ENCODE results near the gene NR2F2. TPM values are rescaled to one million over a fixed set of nuclear protein-coding genes. Genes with fewer than 3 reads are reported as not detected.
"Not testable (repeated sequence)": the region's sequence is repeated elsewhere in the genome, so short reads cannot be mapped to it uniquely, and the experiment has no call there.

The NR2F2 gene
- polyA plus RNA-seq, 1 experiment = 63.1 TPM

DNA sequence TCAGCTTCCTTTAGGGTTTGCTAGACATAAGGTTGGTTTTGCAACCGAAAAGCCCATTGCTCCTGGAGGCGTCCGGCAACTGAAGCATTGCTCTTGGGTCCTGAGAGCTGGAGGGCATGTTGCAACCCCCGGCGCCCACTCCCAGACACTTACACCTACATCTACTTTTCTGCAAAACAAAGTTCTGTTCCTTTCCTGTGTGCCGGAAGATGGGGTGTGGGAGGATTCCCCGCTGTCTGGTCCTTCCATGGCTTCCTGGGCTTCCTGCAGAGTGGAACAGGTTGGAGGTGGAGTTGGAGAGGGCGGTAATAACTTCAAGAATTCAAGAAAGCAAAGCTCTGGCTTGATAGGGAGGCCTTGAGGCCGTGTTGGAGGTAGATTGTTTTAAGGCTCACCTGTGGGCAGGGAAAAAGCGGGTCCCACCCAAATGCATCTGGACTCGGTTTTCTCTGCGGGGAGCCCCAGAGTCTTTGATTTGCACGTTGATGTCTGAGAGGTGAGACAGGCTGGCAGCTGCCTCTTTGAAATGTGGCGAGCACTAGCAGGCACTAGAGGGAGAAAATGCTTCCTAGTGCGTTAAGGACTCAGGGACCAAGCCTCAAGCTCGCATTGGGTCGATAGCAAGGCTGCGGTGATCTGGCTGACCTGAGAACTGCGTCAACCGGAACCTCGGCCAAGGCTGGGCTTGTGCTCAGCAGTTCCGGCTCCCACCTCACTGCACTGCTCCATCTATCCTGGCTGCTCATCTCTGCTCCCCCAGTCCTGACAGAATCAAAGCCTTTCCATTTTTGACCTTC, 39.5 kb downstream of the NR2F2 start:
- TF ChIP-seq, protein P1, sequence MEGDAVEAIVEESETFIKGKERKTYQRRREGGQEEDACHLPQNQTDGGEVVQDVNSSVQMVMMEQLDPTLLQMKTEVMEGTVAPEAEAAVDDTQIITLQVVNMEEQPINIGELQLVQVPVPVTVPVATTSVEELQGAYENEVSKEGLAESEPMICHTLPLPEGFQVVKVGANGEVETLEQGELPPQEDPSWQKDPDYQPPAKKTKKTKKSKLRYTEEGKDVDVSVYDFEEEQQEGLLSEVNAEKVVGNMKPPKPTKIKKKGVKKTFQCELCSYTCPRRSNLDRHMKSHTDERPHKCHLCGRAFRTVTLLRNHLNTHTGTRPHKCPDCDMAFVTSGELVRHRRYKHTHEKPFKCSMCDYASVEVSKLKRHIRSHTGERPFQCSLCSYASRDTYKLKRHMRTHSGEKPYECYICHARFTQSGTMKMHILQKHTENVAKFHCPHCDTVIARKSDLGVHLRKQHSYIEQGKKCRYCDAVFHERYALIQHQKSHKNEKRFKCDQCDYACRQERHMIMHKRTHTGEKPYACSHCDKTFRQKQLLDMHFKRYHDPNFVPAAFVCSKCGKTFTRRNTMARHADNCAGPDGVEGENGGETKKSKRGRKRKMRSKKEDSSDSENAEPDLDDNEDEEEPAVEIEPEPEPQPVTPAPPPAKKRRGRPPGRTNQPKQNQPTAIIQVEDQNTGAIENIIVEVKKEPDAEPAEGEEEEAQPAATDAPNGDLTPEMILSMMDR (IDR thresholded peaks at IDR 0.05; ENCODE audit: low read depth, low read length) = no peak
- H3K27ac ChIP-seq (ENCODE audit: low read depth, low read length) = no peak overlapping the region
- peaks cover 26% of the 10 kb centered on the region for H3K27me3 ChIP-seq (ENCODE audit: control insufficient read depth, insufficient read depth, low read length)
- ChIA-PET CTCF (interaction anchor here (1.2 kb wide), 1 partner anchor 14 kb away, joined by 5 read pairs; no protein-coding TSS in a partner anchor), POLR2A (no interaction called here)
- peaks cover 25% of the 10 kb centered on the region for H3K9me3 ChIP-seq (ENCODE audit: control insufficient read depth, insufficient read depth, low read length)
- H3K4me3 ChIP-seq (ENCODE audit: low read depth, low read length) = no peak overlapping the region
- no peak for DNase-seq (ENCODE audit: low read depth, low spot score)

DNA sequence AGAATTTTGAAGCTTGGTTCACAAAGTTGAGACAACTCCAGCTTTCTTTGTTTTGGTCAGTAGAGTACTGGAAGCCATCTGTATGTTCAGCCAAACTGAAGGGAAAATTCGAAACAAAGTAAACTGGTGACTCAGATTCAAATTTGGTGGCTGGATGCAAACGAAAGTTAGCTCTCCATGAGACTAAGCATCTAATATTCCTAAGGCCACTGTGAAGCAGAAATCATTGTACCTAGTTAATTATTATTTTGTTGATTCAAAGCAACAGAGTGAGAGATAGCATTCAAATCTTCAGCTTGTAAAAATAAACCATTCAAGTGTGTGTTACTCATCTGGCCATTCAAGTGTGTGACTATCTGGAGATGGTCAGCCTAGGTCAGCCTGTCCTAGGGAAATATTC, 42.1 kb downstream of the NR2F2 start:
- H3K9me3 ChIP-seq (ENCODE audit: control insufficient read depth, insufficient read depth, low read length) = peaks cover 11% of the 10 kb centered on the region
- H3K27ac ChIP-seq (ENCODE audit: low read depth, low read length) = no peak overlapping the region
- peaks cover 11% of the 10 kb centered on the region for H3K27me3 ChIP-seq (ENCODE audit: control insufficient read depth, insufficient read depth, low read length)
- TF ChIP-seq, protein P1 (IDR thresholded peaks at IDR 0.05; ENCODE audit: low read depth, low read length) = no peak
- no peak overlapping the region for H3K4me3 ChIP-seq (ENCODE audit: low read depth, low read length)
- ChIA-PET POLR2A (no interaction called here), CTCF (no interaction called here)
- no peak for DNase-seq (ENCODE audit: low read depth, low spot score)

DNA sequence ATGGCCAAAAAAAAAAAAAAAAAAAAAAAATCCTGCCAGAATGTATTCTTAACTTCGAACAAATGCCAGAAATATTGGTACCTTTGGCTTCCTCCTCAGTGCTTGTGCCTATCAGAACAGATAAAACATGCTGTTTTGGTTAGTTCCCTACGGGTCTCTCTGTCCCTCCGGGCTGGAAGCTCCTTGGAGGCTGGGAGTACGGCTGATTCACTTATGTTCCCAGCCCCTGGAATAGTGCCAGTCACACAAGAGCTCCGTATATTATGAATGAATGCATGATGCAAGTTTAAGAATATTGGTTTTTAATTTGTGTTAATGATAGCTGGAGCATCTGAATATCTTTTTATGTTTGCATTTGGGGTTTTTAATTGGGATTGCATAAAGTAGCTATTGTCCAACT, 44.0 kb downstream of the NR2F2 start:
- Histone ChIP-seq H3K9me3 (ENCODE audit: control insufficient read depth, insufficient read depth, low read length) (no peaks in the 10 kb centered on the region), H3K27ac (ENCODE audit: low read depth, low read length) (no peak overlapping the region), H3K27me3 (ENCODE audit: control insufficient read depth, insufficient read depth, low read length) (no peaks in the 10 kb centered on the region), H3K4me3 (ENCODE audit: low read depth, low read length) (no peak overlapping the region)
- POLR2A ChIA-PET = no interaction called here
- CTCF ChIA-PET = interaction anchor here (0.6 to 0.7 kb wide), 2 partner anchors 10 to 14 kb away, joined by 3 to 4 read pairs; no protein-coding TSS in a partner anchor
- DNase-seq (ENCODE audit: low read depth, low spot score) = no peak
- TF ChIP-seq, protein P1 (IDR thresholded peaks at IDR 0.05; ENCODE audit: low read depth, low read length) = no peak

DNA sequence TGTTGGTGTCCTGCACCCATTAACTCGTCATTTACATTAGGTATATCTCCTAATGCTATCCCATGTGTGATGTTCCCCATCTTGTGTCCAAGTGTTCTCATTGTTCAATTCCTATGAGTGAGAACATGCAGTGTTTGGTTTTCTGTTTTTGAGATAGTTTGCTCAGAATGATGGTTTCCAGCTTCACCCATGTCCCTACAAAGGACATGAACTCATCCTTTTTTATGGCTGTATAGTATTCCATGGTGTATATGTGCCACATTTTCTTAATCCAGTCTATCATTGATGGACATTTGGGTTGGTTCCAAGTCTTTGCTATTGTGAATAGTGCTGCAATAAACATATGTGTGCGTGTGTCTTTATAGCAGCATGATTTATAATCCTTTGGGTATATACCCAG, 49.1 kb downstream of the NR2F2 start:
- CTCF ChIA-PET = not testable (repeated sequence)

DNA sequence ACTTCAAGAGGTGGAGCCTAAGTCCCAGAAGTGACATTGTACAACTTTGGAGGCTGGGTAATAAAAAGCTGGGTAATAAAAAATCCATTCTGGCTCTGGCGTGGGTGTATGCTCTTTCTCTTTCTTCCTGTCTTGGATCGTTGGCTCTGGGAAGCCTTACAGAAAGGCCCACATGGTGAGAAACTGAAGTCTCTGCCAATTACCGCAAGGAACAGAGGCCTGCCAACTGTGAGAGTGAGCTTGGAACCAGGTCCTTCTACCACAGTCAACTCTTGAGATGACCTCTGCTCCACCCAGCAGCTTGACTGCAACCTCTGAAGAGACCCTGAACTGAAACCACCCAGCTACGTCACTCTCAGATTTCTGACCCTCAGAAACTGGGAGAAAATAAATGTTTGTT, 51.0 kb downstream of the NR2F2 start:
- H3K9me3 ChIP-seq (ENCODE audit: control insufficient read depth, insufficient read depth, low read length) = no peaks in the 10 kb centered on the region
- H3K27me3 ChIP-seq (ENCODE audit: control insufficient read depth, insufficient read depth, low read length) = no peaks in the 10 kb centered on the region
- ChIA-PET POLR2A (no interaction called here), CTCF (no interaction called here)
- no peak overlapping the region for H3K4me3 ChIP-seq (ENCODE audit: low read depth, low read length)
- H3K27ac ChIP-seq (ENCODE audit: low read depth, low read length) = no peak overlapping the region
- DNase-seq (ENCODE audit: low read depth, low spot score) = no peak
- TF ChIP-seq, protein P1 (IDR thresholded peaks at IDR 0.05; ENCODE audit: low read depth, low read length) = no peak

More for the DNA sequence above, 49.1 kb downstream of the NR2F2 start:
- H3K4me3 ChIP-seq (ENCODE audit: low read depth, low read length); DNase-seq (ENCODE audit: low read depth, low spot score); H3K27ac ChIP-seq (ENCODE audit: low read depth, low read length); H3K9me3 ChIP-seq (ENCODE audit: control insufficient read depth, insufficient read depth, low read length); H3K27me3 ChIP-seq (ENCODE audit: control insufficient read depth, insufficient read depth, low read length); POLR2A ChIA-PET: not testable (repeated sequence)
